Central memory CD4-positive, alpha-beta T cell (primary cell): ENCODE measurements around the gene DENND4B.
"Not testable (repeated sequence)": the region's sequence is repeated elsewhere in the genome, so short reads cannot be mapped to it uniquely, and the experiment has no call there.

Experiments used
- DNase-seq: peaks from one replicate; pipeline ENCODE4 v3.0.0; 2022
- total RNA-seq, 3 experiments: gene quantifications; one replicate each; lab custom pipeline; 2026; lab: John Stamatoyannopoulos, UW

Gene DENND4B
- total RNA-seq = 114 to 227 (median 131) reads per million in 3 experiments

GRCh38 chr1:153946622-153947241 is at the start of gene DENND4B:
Gene DENND4B, minus strand, starts transcription at chr1:153946718. Its CDS starts 2,344 bp downstream, at chr1:153944374.
- DNase-seq = peak; percentile 68

- DNase-seq = no peak
Observed at GRCh38 chr1:153995640-153996039, 49.1 kb upstream of the DENND4B start.

- no peak for DNase-seq
Observed at GRCh38 chr1:153995202-153995601, 48.7 kb upstream of the DENND4B start.

GRCh38 chr1:153991806-153992205 is 45.3 kb upstream of the DENND4B start:
- DNase-seq = no peak

GRCh38 chr1:153991151-153991630 is 44.7 kb upstream of the DENND4B start:
- DNase-seq = no peak

GRCh38 chr1:153990468-153991150 is 44.1 kb upstream of the DENND4B start, which contains the start of gene RPS27:
Gene RPS27, plus strand, starts transcription at chr1:153990762. Its CDS starts 35 bp downstream, at chr1:153990797.
- peak; percentile 93 for DNase-seq

- DNase-seq = no peak
Observed at GRCh38 chr1:153987621-153988020, 41.1 kb upstream of the DENND4B start.

- DNase-seq = no peak
Observed at GRCh38 chr1:153985941-153986761, 39.6 kb upstream of the DENND4B start, which contains the start of gene RAB13. Gene RAB13, minus strand, starts transcription at chr1:153986339. Its CDS starts 103 bp downstream, at chr1:153986236.

GRCh38 chr1:153985341-153985912 is 38.9 kb upstream of the DENND4B start:
- DNase-seq = no peak

- no peak for DNase-seq
Observed at GRCh38 chr1:153984123-153984894, 37.8 kb upstream of the DENND4B start.

- DNase-seq = not testable (repeated sequence)
Observed at GRCh38 chr1:153981735-153982134, 35.2 kb upstream of the DENND4B start.

- not testable (repeated sequence) for DNase-seq
Observed at GRCh38 chr1:153979091-153979490, 32.6 kb upstream of the DENND4B start.

GRCh38 chr1:153978274-153978909 is 31.9 kb upstream of the DENND4B start:
- no peak for DNase-seq

GRCh38 chr1:153977250-153978240 is 31.0 kb upstream of the DENND4B start, which contains the start of gene JTB:
Gene JTB, minus strand, starts transcription at chr1:153977674. Its CDS starts 422 bp downstream, at chr1:153977252.
- DNase-seq = peak; percentile 78

- DNase-seq = no peak
Observed at GRCh38 chr1:153976819-153977249, 30.3 kb upstream of the DENND4B start.

GRCh38 chr1:153973525-153973924 is 27.0 kb upstream of the DENND4B start:
- no peak for DNase-seq

GRCh38 chr1:153973071-153973470 is 26.6 kb upstream of the DENND4B start:
- DNase-seq = no peak

GRCh38 chr1:153970346-153970745 is 23.8 kb upstream of the DENND4B start:
- no peak for DNase-seq

GRCh38 chr1:153968972-153969371 is 22.5 kb upstream of the DENND4B start:
- DNase-seq = no peak

GRCh38 chr1:153968408-153968807 is 21.9 kb upstream of the DENND4B start:
- no peak for DNase-seq
